GM18858 (cell line): Measurements from ENCODE around the gene EIF2S3.
"Not testable (repeated sequence)": the region's sequence is repeated elsewhere in the genome, so short reads cannot be mapped to it uniquely, and the experiment has no call there.

Source experiments
- ATAC-seq: cut with Tn5 transposase; IDR thresholded peaks from one replicate; pipeline ENCODE4 v1.9.1; 2021; ENCODE audit not compliant: unreplicated experiment

Gene EIF2S3

DNA sequence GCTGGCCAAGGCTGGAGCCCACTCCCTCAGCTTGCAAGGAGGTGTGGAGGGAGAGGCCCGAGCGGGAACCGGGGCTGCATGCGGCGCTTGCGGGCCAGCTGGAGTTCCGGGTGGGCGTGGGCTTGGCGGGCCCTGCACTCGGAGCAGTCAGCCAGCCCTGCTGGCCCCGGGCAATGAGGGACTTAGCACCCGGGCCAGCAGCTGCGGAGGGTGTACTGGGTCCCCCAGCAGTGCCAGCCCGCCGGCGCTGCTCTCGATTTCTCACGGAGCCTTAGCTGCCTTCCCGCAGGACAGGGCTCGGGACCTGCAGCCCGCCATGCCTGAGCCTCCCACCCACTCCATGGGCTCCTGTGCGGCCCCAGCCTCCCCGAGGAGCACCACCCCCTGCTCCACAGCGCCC is 5.1 kb upstream of the EIF2S3 start:
- ATAC-seq: not testable (repeated sequence)

DNA sequence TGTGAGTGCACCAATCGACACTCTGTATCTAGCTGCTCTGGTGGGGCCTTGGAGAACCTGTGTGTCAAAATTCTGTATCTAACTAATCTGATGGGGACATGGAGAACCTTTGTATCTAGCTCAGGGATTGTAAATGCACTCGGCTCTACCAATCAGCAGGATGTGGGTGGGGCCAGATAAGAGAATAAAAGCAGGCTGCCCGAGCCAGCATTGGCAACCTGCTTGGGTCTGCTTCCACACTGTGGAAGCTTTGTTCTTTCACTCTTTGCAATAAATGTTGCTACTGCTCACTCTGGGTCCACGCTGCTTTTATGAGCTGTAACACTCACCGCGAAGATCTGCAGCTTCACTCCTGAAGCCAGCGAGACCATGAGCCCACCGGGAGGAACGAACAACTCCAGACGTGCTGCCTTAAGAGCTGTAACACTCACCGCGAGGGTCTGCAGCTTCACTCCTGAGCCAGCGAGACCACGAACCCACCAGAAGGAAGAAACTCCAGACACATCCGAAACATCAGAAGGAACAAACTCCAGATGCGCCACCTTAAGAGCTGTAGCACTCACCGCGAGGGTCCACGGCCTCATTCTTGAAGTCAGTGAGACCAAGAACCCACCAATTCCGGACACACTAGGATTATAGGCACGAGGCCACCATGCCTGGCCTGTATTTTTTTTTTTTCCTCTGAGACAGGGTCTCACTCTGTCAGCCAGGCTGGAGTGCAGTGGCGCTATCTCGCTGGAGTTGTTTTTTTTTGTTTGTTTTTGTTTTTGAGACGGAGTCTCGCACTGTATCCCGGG is 4.0 kb upstream of the EIF2S3 start:
- ATAC-seq: not testable (repeated sequence)

DNA sequence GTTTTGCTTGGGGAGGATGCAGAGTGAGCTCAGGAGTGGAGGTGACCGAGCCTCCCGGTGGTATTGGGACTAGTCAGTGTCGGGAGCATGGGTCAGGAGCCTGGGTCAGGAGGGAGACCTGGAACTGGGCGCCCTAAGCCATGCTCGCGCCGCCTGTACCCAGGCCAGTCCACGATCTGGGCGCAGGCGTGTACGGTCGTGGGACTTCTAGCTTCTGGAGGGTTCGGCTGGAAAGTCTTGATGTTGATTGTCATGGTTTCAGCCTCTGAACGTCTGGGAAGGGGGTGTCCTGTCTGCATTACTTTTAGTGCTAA is 244 bp downstream of the EIF2S3 start:
- no peak for ATAC-seq

DNA sequence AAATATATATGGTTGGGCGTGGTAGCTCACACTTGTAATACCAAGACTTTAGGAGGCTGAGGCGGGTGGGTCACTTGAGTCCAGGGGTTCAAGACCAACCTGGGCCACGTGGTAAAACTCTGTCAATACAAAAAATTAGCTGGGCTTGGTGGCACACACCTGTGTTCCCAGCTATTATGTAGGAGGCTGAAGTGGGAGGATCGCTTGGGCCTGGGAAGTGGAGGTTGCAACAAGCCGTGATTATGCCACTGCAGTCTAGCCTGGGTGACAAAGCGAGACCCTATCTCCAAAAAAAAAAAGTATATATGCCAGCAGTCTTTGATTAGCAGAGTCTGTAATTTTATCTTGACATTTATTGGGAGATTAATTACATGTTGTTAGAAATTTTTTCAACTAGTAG is 8.7 kb downstream of the EIF2S3 start:
- no peak for ATAC-seq

DNA sequence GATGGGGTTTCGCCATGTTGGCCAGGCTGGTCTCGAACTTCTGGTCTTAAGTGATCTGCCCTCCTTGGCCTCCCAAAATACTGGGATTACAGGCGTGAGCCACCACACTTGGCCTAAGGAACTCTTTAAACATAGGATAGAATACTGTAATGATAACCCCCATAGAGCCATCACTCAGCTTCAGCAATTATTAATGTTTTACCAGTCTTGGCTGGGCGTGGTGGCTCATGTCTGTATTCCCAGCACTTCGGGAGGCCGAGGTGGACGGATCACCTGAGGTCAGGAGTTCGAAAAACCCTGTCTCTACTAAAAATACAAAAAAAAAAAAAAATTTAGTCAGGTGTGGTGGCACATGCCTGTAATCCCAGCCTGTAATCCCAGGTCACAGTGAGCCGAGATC is 15.1 kb downstream of the EIF2S3 start:
- ATAC-seq: no peak

DNA sequence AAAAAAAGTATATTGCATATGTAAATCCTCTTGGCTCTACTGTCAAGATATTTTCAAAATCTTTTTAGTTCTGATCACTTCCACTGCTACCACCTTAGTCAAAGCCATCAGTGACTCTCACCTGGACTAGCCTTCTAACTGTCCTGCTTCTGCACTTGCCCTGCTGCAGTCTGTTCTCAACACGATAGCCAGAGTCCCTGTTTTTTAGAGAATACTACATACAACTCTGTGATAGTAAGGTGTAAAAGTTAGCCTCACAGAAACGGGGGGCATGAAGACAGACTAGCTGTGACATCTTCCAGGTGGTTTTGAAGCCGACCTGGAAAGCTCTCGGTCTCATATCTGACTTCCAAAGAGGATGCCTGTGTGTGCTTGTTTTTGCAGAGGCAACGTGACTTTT is 24.7 kb downstream of the EIF2S3 start:
- ATAC-seq: no peak

DNA sequence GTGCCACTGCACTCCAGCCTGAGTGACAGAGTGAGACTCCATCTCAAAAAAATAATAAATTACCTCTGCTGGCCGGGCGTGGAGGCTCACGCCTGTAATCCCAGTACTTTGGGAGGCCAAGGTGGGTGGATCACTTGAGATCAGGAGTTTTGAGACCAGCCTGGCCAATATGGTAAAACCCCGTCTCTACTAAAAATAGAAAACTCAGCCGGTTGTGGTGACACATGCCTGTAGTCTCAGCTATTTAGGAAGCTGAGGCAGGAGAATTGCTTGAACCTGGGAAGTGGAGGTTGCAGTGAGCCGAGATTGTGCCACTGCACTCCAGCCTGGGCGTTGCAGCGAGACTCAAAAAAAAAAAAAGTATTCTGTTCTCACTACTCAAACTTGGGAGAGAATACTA is 25.5 kb downstream of the EIF2S3 start:
- ATAC-seq: not testable (repeated sequence)

DNA sequence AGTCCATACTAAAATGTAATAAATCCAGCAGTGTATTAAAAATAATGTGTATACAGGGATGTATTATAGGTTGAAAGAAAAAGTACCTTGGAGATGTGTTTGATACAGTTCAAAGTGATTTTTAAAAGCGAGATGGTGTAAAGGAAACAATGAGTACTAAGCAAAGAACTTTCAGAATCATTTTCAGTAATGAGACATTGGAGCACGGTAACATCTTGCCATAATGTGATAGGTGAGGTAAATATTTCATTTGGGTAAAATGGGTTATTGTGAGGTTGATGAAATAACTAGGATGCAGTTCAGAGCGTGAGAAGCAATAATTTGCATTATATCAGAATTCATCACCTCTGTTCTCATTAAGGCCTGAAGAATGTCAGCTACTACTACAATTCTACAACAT is 25.9 kb downstream of the EIF2S3 start:
- ATAC-seq: no peak

DNA sequence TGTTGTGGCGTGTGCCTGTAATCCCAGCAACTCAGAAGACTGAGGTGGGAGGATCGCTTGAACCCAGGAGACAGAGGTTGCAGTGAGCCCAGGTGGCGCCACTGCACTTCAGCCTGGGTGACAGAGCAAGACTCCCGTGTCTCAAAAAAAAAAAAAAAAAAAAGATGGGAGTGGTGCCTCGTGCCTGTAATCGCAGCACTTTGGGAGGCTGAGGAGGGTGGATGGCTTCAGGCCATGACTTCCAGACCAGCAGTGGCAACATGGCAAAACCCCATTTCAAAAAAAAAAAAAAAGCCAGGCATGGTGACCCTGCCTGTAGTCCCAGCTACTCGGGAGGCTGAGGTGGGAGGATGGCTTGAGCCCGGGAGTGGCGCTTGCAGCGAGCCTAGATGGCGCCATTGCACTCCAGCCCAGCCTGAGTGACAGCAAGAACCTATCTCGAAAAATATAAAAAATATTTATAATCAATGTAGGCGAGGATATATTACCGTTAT is 27.0 kb downstream of the EIF2S3 start:
- no peak for ATAC-seq

DNA sequence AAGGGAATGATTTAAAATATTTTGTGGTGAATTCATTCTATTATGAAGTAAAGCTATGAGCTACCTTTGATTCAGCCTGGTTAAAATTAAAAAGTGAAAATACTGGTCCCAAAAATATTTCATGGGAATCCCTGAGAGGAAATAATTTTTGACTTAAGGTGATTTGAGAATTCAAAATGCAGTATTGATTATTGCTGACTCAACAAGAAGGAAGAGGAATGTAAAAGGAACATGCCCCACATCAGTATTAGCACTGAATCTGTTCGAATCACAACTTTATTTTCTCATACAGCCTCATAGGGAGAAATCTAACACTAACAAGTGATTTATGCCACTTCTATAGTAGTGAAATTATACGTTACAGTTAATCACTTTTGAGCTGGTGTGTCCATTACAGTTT is 27.7 kb downstream of the EIF2S3 start:
- ATAC-seq: no peak

DNA sequence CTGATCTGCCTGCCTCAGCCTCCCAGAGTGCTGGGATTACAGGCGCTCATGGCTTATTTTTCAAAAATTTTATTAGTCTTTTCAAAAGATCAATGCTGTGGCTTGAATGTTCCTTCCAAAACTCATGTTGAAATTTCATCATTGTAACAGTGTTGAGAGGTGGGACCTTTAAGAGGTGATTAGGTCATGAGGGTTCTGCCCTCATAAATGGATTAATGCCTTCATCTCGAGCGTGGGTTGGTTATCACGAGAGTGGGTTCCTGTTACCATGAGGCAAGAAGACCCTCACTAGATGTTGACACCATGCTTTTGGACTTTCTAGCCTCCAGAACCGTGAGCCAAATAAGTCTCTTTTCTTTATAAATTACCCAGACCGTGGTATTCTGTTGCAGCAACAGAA is 30.3 kb downstream of the EIF2S3 start:
- no peak for ATAC-seq

DNA sequence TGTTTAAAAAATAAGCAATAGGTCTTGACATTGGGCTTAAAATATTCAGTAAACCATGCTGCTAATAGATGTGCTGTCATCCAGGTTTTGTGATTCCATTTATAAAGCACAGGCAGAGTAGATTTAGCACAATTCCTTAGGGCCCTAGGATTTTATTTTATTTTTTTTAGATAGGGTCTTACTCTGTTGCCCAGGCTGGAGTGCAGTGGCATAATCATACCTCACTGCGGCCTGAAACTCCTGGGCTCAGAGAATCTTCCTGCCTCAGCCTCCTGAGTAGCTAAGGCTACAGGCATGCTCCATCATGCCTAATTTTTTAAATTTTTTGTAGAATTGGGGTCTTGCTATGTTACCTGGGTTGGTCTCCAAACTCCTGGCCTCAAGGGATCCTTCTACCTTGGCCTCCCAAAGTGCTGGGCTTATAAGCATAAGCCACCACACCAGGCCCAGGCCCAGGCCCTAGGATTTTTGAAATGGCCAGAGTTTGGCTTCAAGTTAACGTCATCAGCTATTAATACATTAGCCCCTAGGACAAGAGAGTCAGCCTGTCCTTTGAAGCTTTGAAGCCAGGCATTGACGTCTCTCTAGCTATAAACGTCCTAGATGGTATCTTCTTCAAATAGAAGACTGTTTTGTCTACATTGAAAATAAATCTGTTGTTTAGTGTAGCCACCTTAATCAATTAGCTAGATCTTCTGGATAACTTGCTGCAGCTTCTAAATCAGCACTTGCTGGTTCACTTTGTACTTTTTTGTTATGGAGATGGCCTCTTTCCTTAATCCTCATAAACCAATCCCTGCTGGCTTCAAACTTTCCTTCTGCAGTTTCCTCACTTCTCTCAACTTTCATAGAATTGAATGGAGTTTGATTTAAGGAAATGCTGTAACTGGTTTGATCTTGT is 35.8 kb downstream of the EIF2S3 start:
- ATAC-seq: no peak

DNA sequence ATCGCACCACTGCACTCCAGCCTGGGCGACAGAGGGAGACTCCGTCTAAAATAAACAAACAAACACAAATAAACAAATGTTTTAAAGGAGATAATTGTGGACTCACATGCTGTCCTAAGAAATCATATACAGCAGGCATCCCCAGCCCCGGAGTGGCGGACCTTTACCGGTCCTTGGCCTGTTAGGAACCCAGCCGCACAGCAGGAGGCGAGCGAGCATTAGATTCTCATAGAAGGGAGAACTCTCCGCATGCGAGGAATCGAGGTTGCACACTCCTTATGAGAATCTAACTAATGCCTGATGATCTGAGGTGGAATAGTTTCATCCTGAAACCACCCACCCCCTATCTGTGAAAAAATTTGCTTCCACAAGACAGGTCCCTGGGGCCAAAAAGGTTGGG is 39.0 kb downstream of the EIF2S3 start:
- no peak for ATAC-seq

DNA sequence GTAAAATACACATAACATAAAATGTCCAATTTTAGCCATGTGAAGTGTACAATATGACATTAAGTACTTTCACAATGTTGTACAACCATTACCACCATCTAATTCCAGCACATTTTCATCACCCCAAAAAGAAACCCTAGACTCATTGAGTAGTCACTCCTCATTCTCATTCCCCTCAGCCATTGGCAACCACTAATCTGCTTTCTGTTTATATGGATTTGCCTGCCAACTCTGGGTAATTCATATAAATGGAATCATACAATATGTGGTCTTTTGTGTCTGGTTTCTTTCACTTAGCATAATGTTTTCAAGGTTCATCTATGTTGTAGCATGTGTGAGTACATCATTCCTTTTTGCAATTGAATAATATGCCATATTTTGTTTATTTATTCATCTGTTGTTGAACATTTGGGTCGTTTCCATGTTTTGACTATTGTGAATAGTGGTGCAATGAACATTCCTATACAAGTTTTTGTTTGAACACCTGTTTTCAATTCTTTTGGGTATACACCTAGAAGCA is 43.0 kb downstream of the EIF2S3 start:
- ATAC-seq: no peak

DNA sequence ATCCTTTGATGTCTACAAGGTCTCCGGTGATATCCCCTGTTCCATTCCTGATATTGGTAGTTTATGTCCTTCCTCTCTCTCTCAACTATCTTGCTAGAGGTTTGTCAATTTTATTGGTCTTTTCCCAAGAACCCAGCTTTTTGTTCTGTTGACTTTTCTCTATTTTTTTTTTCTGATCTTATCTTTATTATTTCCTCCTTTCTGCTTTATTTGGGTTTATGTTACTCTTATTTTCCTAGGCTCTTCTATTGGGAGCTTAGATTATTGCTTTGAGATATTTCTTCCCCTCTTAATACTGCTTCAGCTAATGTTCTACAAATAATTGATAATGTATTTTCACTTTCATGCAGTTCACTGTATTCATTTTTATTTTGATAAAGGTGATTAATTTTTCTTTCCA is 44.2 kb downstream of the EIF2S3 start:
- ATAC-seq: no peak

DNA sequence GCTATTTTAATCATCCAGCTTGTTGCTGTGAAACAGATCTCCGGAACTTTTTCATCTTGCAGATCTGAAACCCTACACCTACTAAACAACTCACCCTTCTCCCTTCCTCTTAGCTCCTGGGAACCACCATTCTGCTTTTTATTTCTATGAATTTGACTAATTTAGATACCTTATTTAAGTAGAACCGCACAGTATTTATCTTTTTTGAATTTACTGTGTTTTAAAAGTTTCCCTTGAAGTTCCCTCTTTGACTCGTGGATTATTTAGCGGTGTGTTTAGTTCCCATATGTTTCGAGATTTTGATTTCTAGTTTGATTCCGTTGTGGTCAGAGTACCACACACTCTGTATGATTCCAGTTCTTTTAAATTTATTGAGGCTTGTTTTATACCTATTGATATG is 44.6 kb downstream of the EIF2S3 start:
- ATAC-seq: no peak

DNA sequence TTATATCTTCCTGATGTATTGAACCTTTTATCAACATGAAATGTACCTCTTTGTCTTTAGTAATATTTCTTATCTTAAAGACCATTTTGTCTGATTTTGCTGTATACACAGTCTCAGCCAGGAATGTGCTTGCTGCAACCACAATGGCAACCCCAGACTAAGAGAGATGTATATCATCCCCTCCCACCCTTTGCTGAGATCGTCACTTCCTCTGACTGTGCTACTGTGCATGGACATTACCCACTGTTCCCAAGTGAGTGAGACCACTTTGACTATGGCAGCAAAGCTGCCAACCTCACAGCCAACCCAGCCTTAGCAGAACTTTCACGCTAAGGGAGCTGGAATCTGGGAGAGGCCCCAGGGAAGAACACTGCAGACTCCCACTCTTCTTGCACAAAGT is 46.0 kb downstream of the EIF2S3 start:
- no peak for ATAC-seq

DNA sequence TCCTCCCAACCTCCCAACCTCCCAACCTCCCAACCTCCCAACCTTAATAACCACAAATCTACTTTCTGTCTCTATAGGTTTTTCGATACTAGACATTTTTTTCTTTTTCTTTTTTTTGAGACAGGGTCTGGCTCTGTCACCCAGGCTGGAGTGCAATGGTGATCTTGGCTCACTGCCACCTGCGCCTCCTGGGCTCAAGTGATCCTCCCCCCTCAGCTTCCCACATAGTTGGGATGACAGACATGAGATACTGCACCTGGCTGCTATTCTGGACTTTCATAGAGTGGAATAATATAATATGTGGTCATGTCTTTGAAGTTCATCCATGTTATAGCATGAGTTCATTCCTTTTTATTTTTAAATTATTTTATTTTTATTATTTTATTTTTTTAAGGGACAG is 55.3 kb downstream of the EIF2S3 start:
- ATAC-seq: no peak

DNA sequence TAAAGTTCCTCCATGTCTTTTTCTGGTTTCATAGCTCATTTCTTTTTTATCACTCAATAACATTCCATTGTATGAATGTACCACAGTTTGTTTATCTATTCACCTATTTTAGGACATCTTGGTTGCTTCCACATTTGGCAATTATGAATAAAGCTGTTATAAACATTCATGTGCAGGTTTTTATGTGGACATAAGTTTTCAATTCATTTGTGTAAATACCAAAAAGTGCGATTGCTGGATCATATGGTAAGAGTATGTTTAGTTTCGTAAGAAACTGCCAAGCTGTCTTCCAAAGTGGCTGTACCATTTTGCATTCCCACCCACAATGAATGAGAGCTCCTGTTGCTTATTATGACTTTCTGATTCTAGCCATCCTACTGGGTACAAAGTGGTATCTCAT is 58.4 kb downstream of the EIF2S3 start:
- no peak for ATAC-seq

DNA sequence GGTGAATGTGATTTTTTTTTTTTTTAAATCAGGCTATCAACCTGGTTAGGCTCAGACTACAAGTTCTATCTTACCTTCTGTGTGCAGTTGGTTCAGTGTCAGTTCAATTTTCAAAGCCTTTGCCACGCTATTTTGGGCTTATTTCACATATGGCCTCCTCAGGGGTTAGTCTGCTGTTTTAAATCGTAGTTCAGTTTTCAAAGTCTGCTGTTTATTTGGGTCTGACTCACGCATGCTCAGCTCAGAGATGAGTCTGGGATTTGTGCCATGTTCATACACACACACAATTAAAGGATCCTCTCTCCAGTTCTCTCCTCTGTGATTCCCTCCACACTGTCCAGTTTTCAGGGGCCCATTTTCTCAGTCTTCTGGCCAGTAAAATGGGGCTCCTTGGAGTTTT is 62.5 kb downstream of the EIF2S3 start:
- no peak for ATAC-seq

DNA sequence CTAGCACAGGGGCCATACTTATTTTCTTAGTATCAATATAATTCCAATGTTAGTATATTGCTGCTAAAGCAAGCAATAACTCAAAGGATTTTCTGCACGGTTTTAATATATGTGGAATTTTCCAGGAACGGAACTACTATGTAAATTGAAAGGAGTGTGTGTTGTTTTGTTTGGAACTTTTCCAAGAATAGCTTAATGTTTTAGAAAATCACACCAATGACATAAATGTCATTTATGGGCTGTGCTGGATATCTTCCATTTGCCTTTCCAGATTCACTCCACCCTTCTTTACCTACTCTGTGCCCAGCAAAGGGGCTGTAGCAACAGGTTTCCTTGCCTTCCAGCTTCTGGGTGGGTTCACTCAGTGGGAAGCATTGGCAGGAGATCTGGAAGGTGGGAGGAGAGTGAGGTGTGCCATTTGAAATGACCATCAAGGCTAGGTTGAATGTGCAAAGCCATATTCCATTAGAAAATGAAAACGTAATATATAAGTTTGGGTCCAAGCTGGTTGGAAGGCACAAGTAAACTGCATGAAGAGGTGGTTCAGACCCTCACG is 69.6 kb downstream of the EIF2S3 start:
- ATAC-seq: no peak
